Astrocyte (in vitro differentiated cells and primary cell): ENCODE data around the gene KLHL10. TPM values are rescaled to one million over a fixed set of nuclear protein-coding genes. Genes with fewer than 3 reads are reported as not detected.
"Not testable (repeated sequence)": the region's sequence is repeated elsewhere in the genome, so short reads cannot be mapped to it uniquely, and the experiment has no call there.

Experiments used
- DNase-seq: peaks from one replicate; pipeline ENCODE4 v3.0.0-alpha.2; 2010; ENCODE audit warnings: low read depth
- FAIRE-seq: peaks from 2 replicates; lab custom pipeline; 2011; peaks lifted over from hg19 to GRCh38; lab: Jason Lieb, UNC
- H2AFZ ChIP-seq: 2 replicates; pipeline ENCODE4 v1.6.0; 2012; ENCODE audit warnings: low read depth, low read length, inconsistent platforms
- H3K27ac ChIP-seq: 2 replicates; pipeline ENCODE4 v1.5.1; 2011; ENCODE audit warnings: low read depth, low read length, inconsistent platforms
- H3K27me3 ChIP-seq: 2 replicates; pipeline ENCODE4 v1.6.0; 2011; ENCODE audit warnings: low read length, inconsistent platforms; ENCODE audit not compliant: insufficient read depth
- H3K36me3 ChIP-seq: 2 replicates; pipeline ENCODE4 v1.5.1; 2011; ENCODE audit warnings: low read length, inconsistent platforms; ENCODE audit not compliant: insufficient read depth
- H3K4me1 ChIP-seq: 2 replicates; pipeline ENCODE4 v1.5.1; 2011; ENCODE audit warnings: low read length, inconsistent platforms; ENCODE audit not compliant: insufficient read depth
- H3K4me2 ChIP-seq: 2 replicates; pipeline ENCODE4 v1.6.0; 2012; ENCODE audit warnings: low read length, inconsistent platforms
- H3K4me3 ChIP-seq: 2 replicates; pipeline ENCODE4 v1.5.1; 2011; ENCODE audit warnings: low read depth, mild to moderate bottlenecking, low read length, inconsistent platforms; ENCODE audit not compliant: insufficient read depth
- H3K79me2 ChIP-seq: 2 replicates; pipeline ENCODE4 v1.6.0; 2012; ENCODE audit warnings: mild to moderate bottlenecking, low read length, inconsistent platforms; ENCODE audit not compliant: insufficient read depth
- H3K9ac ChIP-seq: 2 replicates; pipeline ENCODE4 v1.6.0; 2012; ENCODE audit warnings: mild to moderate bottlenecking, low read length, inconsistent platforms
- H3K9me3 ChIP-seq: 2 replicates; pipeline ENCODE4 v1.5.1; 2012; ENCODE audit warnings: low read depth, mild to moderate bottlenecking, low read length, inconsistent platforms; ENCODE audit not compliant: insufficient read depth
- H4K20me1 ChIP-seq: 2 replicates; pipeline ENCODE4 v1.6.0; 2012; ENCODE audit warnings: low read length, inconsistent platforms; ENCODE audit not compliant: insufficient read depth
- H3K27ac Mint-ChIP-seq: one replicate; pipeline ENCODE4 v1.8.0; 2021; ENCODE audit warnings: mild to moderate bottlenecking, mixed read lengths; ENCODE audit not compliant: unreplicated experiment
- H3K27me3 Mint-ChIP-seq: one replicate; pipeline ENCODE4 v1.8.0; 2021; ENCODE audit warnings: low read depth, mixed read lengths; ENCODE audit not compliant: unreplicated experiment
- H3K36me3 Mint-ChIP-seq: one replicate; pipeline ENCODE4 v1.8.0; 2021; ENCODE audit warnings: low read depth, mixed read lengths; ENCODE audit not compliant: unreplicated experiment
- H3K4me1 Mint-ChIP-seq: one replicate; pipeline ENCODE4 v1.8.0; 2021; ENCODE audit warnings: low read depth, mixed read lengths; ENCODE audit not compliant: unreplicated experiment
- H3K4me3 Mint-ChIP-seq: one replicate; pipeline ENCODE4 v1.8.0; 2021; ENCODE audit warnings: mild to moderate bottlenecking, moderate library complexity, mixed read lengths; ENCODE audit not compliant: unreplicated experiment
- H3K9me3 Mint-ChIP-seq: one replicate; pipeline ENCODE4 v1.8.0; 2021; ENCODE audit warnings: mild to moderate bottlenecking, mixed read lengths; ENCODE audit not compliant: unreplicated experiment
- EZH2 ChIP-seq: IDR thresholded peaks from 2 replicates; pipeline ENCODE4 v1.6.1; 2012; ENCODE audit warnings: mild to moderate bottlenecking, low read length, inconsistent platforms; ENCODE audit not compliant: insufficient read depth
- total RNA-seq: library from RNA; stranded (reverse); gene quantifications from 2 replicates; pipeline ENCODE4 v1.2.1, GENCODE V29; 2021
- TF ChIP-seq, protein P1 (sequence below): IDR thresholded peaks from 2 replicates; pipeline ENCODE4 v1.5.1; 2011; ENCODE audit warnings: low read depth, mild to moderate bottlenecking, inconsistent platforms, low read length, moderate library complexity; ENCODE audit not compliant: insufficient read depth

KLHL10 gene
- total RNA-seq, 1 donor from 2014 or later, result not detected

DNA sequence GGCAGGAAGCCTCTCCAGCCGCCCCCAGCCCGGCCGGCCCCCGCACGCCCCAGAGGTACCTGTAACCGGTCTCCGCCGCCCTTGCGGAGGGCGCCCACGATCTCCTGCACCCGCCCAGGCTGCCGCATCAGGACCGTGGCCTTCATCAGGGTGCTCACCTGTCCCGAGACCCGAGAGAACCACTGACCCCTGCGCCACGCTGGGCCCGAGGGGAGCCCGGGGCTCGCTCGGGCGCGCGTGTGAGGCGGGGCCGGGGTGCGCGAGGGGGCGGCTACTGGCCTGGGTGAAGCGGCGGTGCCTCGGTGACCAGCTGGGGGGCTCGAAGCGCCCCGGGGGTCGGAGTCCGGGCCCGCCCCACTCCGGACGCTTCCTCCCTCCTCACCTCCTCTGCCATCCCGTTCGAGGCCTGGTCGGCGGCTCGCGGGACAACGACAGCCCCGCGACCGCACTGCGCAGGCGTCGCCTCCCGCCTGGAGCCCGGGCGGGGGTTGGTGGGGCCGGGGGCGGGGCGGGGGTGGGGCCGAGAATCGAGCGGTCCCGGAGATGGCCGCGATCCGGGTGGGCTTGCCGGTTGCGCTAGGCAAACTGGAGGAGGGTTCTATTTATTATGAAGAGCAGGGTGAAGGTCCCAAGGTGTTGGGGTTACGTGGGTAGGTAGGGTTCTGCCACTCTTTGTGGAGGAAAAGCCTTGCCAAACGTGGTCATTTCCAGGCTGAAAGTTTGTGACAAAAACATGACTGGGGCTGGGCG lies 1.6 kb upstream of the KLHL10 start, which contains the start of gene NT5C3B:
Gene NT5C3B, minus strand, starts transcription at position 433 of the 750 bp plus-strand sequence. Its CDS starts 39 bp downstream, at position 394.
- TF ChIP-seq, protein P1, sequence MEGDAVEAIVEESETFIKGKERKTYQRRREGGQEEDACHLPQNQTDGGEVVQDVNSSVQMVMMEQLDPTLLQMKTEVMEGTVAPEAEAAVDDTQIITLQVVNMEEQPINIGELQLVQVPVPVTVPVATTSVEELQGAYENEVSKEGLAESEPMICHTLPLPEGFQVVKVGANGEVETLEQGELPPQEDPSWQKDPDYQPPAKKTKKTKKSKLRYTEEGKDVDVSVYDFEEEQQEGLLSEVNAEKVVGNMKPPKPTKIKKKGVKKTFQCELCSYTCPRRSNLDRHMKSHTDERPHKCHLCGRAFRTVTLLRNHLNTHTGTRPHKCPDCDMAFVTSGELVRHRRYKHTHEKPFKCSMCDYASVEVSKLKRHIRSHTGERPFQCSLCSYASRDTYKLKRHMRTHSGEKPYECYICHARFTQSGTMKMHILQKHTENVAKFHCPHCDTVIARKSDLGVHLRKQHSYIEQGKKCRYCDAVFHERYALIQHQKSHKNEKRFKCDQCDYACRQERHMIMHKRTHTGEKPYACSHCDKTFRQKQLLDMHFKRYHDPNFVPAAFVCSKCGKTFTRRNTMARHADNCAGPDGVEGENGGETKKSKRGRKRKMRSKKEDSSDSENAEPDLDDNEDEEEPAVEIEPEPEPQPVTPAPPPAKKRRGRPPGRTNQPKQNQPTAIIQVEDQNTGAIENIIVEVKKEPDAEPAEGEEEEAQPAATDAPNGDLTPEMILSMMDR, result no peak
- no peak for TF ChIP-seq EZH2
- Histone ChIP-seq H3K4me3 (peak within 1 kb of the TSS; percentile 73), H3K4me2 (peak within 1 kb of the TSS; percentile 88), H3K4me1 (peaks cover 7% of the 10 kb centered on the region), H3K9me3 (no peaks in the 10 kb centered on the region), H3K36me3 (peaks cover 9% of the 10 kb centered on the region), H4K20me1 (peaks cover 11% of the 10 kb centered on the region), H3K27me3 (no peaks in the 10 kb centered on the region), H3K9ac (peak within 1 kb of the TSS; percentile 80), H2AFZ (peak within 1 kb of the TSS; percentile 93), H3K79me2 (peaks cover 17% of the 10 kb centered on the region), H3K27ac (no peak within 1 kb of the TSS)
- Mint-ChIP-seq H3K4me3 (peak within 1 kb of the TSS; percentile 93), H3K36me3 (peaks cover 6% of the 10 kb centered on the region), H3K27me3 (peaks cover 3% of the 10 kb centered on the region), H3K27ac (peak within 1 kb of the TSS; percentile 69), H3K4me1 (peaks cover 3% of the 10 kb centered on the region), H3K9me3 (no peaks in the 10 kb centered on the region)
- no peak for DNase-seq
- no peak for FAIRE-seq

DNA sequence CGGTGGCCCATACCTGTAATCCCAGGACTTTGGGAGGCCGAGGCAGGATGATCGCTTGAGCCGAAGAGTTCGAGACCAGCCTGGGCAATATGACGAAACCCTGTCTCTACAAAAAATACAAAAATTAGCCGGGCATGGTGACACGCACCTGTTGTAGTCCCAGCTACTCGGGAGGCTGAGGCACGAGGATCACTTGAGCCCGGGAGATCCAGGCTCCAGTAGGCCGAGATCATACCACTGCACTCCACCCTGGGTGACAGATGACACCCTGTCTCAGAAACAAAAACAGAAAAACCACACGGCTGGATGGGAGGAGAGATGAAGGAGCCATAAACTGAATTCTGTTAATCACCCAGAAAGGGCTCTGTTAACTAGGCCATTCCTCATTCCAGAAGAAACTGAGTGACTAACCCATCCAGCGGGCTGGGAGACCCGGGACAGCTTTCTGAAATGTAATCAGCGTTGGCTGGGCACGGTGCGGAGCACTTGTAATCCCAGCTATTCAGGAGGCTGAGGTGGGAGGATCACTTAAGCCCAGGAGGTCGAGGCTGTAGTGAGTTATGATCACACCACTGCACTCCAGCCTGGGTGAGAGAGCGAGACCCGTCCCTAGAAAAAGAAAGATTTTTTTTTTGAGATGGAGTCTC lies 952 bp upstream of the KLHL10 start:
- peak overlapping the region; percentile 93 for H2AFZ ChIP-seq
- peaks cover 11% of the 10 kb centered on the region for H4K20me1 ChIP-seq
- Mint-ChIP-seq H3K4me3 (peak overlapping the region; percentile 86), H3K4me1 (peaks cover 3% of the 10 kb centered on the region), H3K9me3 (no peaks in the 10 kb centered on the region), H3K36me3 (peaks cover 3% of the 10 kb centered on the region), H3K27ac (no peak overlapping the region), H3K27me3 (peaks cover 3% of the 10 kb centered on the region)
- no peaks in the 10 kb centered on the region for H3K9me3 ChIP-seq
- H3K79me2 ChIP-seq, result peaks cover 17% of the 10 kb centered on the region
- peaks cover 7% of the 10 kb centered on the region for H3K4me1 ChIP-seq
- peak overlapping the region; percentile 66 for H3K4me3 ChIP-seq
- peak overlapping the region; percentile 88 for H3K4me2 ChIP-seq
- DNase-seq, result no peak
- no peak for TF ChIP-seq EZH2
- TF ChIP-seq, protein P1, result no peak
- no peak for FAIRE-seq
- no peaks in the 10 kb centered on the region for H3K27me3 ChIP-seq
- no peak overlapping the region for H3K27ac ChIP-seq
- peak overlapping the region; percentile 80 for H3K9ac ChIP-seq
- H3K36me3 ChIP-seq, result peaks cover 3% of the 10 kb centered on the region

DNA sequence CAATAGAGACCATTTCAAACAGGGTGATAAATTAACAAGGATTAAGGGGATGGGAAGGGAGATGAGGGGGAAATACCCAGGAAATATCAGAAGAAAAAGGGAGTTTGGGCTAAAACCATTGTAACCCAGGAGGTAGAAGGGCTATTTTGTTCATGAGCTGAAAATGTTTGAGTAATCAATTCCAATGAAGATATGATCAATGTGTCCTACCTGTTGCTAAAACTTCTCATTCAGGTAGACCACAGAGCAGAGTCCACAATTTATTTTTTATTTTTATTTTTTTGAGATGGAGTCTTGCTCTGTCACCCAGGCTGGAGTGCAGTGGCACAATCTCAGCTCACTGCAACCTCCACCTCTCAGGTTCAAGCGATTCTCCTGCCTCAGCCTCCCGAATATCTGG lies 1.8 kb downstream of the KLHL10 start:
- H3K4me1 Mint-ChIP-seq, H3K36me3 ChIP-seq, DNase-seq, H3K9ac ChIP-seq, H2AFZ ChIP-seq, H3K27ac Mint-ChIP-seq, H3K4me3 Mint-ChIP-seq, H3K36me3 Mint-ChIP-seq, H3K27me3 Mint-ChIP-seq, H4K20me1 ChIP-seq, H3K4me1 ChIP-seq, H3K27me3 ChIP-seq, H3K4me3 ChIP-seq, H3K9me3 Mint-ChIP-seq, H3K27ac ChIP-seq, H3K4me2 ChIP-seq, H3K9me3 ChIP-seq, FAIRE-seq: not testable (repeated sequence)
- H3K79me2 ChIP-seq, result peaks cover 14% of the 10 kb centered on the region

DNA sequence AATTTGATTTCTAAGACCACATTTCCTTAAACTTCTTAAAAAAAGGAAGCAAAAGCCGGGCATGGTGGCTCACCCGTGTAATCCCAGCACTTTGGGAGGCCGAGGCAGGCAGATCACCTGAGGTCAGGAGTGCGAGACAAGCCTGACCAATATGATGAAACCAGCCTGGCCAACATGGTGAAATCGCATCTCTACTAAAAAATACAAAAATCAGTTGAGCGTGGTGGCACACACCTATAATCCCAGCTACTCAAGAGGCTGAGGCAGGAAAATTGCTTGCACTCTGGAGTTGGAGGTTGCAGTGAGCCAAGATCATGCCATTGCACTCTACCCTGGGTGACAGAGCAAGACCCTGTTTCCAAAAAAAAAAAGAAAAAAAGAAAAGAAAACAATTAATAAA lies 3.2 kb downstream of the KLHL10 start:
- H3K36me3 ChIP-seq, H3K4me3 Mint-ChIP-seq, H3K4me2 ChIP-seq, H3K4me3 ChIP-seq, H3K36me3 Mint-ChIP-seq, H4K20me1 ChIP-seq, H3K27me3 Mint-ChIP-seq, DNase-seq, H3K27ac Mint-ChIP-seq, FAIRE-seq, H3K27ac ChIP-seq, H3K9me3 Mint-ChIP-seq, H3K9me3 ChIP-seq, H3K4me1 Mint-ChIP-seq, H2AFZ ChIP-seq, H3K4me1 ChIP-seq, H3K79me2 ChIP-seq, H3K9ac ChIP-seq, H3K27me3 ChIP-seq: not testable (repeated sequence)
